ENCODE data around the gene LY6G6F.

GRCh38 chr6:31700740-31701401, 5.8 kb upstream of the LY6G6F start:
- TF ChIP-seq NFRKB (IDR thresholded peaks at IDR 0.05) = no peak
- TF ChIP-seq TARDBP (IDR thresholded peaks at IDR 0.05) = no peak
- no peak for TF ChIP-seq CTBP1 (IDR thresholded peaks at IDR 0.05; ENCODE audit: borderline replicate concordance)
- no peak for TF ChIP-seq PKNOX1 (IDR thresholded peaks at IDR 0.05)
- TF ChIP-seq ELF4 (IDR thresholded peaks at IDR 0.05) = no peak
- TF ChIP-seq FOXK2 (IDR thresholded peaks at IDR 0.05) = no peak
- no peak for TF ChIP-seq ZNF384 (IDR thresholded peaks at IDR 0.05)
- no peak for TF ChIP-seq SP1 (IDR thresholded peaks at IDR 0.05)
- TF ChIP-seq SUZ12 (IDR thresholded peaks at IDR 0.05) = no peak

Measured in HEK293T (cell line).